ENCODE measurements around the gene MTOR.
"Not testable (repeated sequence)": the region's sequence is repeated elsewhere in the genome, so short reads cannot be mapped to it uniquely, and the experiment has no call there.

Gene MTOR

DNA sequence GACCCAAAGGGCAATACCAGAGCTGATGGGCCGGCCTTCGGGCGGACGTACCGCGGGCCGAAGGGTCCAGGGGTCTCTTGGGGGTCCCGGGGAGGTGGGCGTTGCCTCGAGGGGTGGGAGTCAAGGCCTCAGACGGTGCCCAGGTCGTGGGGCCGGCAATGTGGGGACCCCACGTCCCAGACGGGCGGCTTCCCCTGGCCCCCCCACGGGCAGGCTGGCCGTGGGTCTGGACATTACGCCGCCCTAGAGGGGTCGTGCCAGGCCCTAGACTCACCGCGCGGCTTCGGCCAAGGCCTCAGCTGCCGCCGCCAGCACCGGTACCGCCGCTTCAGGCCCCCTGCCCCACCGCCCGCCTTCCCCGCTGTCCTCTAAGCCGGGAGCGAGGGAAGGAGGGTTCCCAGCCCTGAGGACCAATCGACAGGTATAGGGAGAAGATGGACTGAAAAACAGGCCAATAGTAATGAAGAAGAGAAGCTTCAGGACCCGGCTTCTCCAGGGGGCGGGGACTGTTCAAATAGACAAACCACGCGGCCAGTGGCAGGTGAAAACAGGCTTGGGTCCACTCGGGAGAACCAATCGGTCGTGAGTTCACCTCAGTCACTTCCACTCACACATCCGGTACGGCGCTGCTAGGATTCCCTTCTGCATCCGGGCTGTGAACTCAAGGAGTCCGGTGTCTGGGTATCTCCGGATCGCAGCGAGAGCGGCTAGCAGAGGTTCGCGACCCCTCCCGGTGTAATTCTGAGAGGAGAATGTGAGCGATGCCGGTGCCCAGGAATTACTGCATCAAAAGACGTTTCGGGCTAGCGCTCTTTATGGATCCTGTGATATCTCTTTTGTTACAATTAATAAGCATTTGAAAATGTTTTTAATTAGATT lies at the start of gene MTOR:
Gene MTOR (minus strand): TSS at position 381 of the 879 bp plus-strand sequence. CDS start 3,142 bp downstream, outside the sequence.
- H3K27me3 Mint-ChIP-seq = no peaks in the 10 kb centered on the region
- no peaks in the 10 kb centered on the region for H3K9me3 Mint-ChIP-seq
- H3K27ac Mint-ChIP-seq = peak within 1 kb of the TSS; percentile 94
- peak; percentile 93 for DNase-seq
- H3K4me3 Mint-ChIP-seq = peak within 1 kb of the TSS; percentile 95
- peaks cover 21% of the 10 kb centered on the region for H3K4me1 Mint-ChIP-seq (ENCODE audit: low read depth)
- peaks cover 37% of the 10 kb centered on the region for H3K36me3 Mint-ChIP-seq (ENCODE audit: low read depth)

DNA sequence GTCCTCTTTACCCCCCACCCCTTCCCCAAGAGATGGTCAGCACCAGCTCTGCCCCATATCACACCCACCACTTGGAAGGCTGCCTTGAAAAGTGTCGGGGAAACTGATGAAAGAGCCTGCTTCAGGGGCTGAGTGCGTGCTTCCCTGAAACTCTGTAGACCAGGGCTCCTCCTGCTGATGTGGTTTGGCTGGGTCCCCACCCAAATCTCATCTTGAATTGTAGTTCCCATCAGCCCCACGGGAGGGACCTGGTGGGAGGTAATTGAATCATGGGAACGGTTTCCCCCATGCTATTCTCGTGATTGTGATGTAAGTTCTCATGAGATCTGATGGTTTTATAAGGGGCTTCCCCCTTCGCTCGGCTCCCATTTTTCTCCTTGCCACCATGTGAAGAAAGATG lies 47.0 kb upstream of the MTOR start:
- Mint-ChIP-seq H3K36me3 (ENCODE audit: low read depth) (no peaks in the 10 kb centered on the region), H3K4me1 (ENCODE audit: low read depth) (peaks cover 11% of the 10 kb centered on the region), H3K9me3 (no peaks in the 10 kb centered on the region), H3K4me3 (no peak overlapping the region), H3K27me3 (no peaks in the 10 kb centered on the region), H3K27ac (no peak overlapping the region)
- no peak for DNase-seq

DNA sequence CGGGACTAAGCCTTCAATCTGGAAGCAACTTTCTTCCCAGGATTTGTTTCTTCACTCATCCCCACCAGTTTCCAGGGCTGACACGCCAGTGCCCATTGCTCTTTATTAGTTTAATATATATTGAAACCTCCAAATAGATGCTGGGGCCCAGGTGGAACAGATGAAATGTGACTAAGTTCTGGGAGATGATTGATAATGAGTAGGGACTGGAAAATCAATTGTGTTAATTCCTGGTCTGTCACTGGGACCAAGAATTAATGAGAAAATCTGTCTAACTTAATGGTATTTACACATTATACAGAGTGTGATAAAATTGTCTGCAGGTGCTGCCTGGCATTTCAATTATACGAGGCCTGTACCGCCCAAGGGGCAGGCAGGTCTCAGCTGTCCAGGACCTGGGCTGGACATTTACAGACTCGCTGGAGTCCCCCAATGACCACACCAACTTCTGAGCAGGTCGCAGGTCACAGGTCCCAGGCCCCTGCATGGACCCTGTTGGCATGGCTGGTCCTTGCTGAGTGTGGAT lies 46.4 kb upstream of the MTOR start:
- no peaks in the 10 kb centered on the region for H3K36me3 Mint-ChIP-seq (ENCODE audit: low read depth)
- H3K27ac Mint-ChIP-seq = no peak overlapping the region
- H3K4me3 Mint-ChIP-seq = no peak overlapping the region
- H3K27me3 Mint-ChIP-seq = no peaks in the 10 kb centered on the region
- H3K9me3 Mint-ChIP-seq = no peaks in the 10 kb centered on the region
- H3K4me1 Mint-ChIP-seq (ENCODE audit: low read depth) = peaks cover 11% of the 10 kb centered on the region
- no peak for DNase-seq

DNA sequence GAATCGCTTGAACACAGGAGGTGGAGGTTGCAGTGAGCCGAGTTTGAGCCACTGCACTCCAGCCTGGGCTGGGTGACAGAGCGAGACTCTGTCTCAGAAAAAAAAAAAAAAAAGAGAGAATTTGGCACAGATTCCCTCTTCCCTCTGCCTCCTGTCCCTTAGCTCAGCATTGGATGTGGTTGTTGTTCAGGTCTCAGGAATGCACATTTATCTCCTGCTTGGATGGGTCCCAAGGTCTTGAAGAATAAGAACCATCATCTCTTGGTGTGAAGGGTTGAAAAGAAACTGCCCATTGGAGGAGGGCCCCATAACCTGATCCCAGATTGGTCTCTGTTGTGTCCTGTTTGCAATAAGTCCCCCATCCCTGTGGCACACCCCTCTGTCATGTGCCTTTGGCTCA lies 45.5 kb upstream of the MTOR start:
- H3K4me3 Mint-ChIP-seq = no peak overlapping the region
- no peaks in the 10 kb centered on the region for H3K27me3 Mint-ChIP-seq
- no peaks in the 10 kb centered on the region for H3K36me3 Mint-ChIP-seq (ENCODE audit: low read depth)
- peaks cover 11% of the 10 kb centered on the region for H3K4me1 Mint-ChIP-seq (ENCODE audit: low read depth)
- no peak overlapping the region for H3K27ac Mint-ChIP-seq
- H3K9me3 Mint-ChIP-seq = no peaks in the 10 kb centered on the region
- DNase-seq = no peak

DNA sequence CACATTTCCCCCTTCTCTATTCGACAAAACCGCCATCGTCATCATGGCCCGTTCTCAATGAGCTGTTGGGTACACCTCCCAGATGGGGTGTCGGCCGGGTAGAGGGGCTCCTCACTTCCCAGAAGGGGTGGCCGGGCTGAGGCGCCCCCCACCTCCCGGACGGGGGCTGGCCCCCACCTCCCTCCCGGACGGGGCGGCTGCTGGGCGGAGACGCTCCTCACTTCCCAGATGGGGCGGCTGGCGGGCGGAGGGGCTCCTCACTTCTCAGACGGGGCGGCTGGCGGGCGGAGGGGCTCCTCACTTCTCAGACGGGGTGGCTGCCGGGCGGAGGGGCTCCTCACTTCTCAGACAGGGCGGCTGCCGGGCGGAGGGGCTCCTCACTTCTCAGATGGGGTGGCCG lies 43.2 kb upstream of the MTOR start:
- H3K27me3 Mint-ChIP-seq; DNase-seq; H3K4me3 Mint-ChIP-seq; H3K4me1 Mint-ChIP-seq (ENCODE audit: low read depth); H3K36me3 Mint-ChIP-seq (ENCODE audit: low read depth); H3K9me3 Mint-ChIP-seq; H3K27ac Mint-ChIP-seq: not testable (repeated sequence)

DNA sequence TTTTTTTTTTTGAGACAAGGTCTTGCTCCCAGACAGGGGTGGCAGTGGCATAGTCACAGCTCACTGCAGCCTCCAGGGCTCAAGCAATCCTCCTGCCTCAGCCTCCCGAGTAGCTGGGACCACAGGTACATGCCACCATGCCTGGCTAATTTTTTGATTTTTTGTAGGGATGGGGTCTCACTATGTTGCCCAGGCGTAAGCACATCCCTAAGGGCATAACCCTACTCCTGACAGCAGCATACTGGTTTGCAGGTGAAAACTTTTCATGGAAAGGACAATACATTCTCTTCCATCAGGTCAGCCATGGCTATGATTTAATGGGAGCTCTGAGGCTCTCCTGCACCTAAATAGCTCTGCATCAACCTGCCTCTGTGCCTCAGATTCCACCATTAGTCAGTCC lies 40.0 kb upstream of the MTOR start:
- Mint-ChIP-seq H3K4me1 (ENCODE audit: low read depth) (peaks cover 14% of the 10 kb centered on the region), H3K36me3 (ENCODE audit: low read depth) (peaks cover 7% of the 10 kb centered on the region), H3K4me3 (no peak overlapping the region), H3K27ac (no peak overlapping the region), H3K27me3 (no peaks in the 10 kb centered on the region), H3K9me3 (no peaks in the 10 kb centered on the region)
- no peak for DNase-seq

DNA sequence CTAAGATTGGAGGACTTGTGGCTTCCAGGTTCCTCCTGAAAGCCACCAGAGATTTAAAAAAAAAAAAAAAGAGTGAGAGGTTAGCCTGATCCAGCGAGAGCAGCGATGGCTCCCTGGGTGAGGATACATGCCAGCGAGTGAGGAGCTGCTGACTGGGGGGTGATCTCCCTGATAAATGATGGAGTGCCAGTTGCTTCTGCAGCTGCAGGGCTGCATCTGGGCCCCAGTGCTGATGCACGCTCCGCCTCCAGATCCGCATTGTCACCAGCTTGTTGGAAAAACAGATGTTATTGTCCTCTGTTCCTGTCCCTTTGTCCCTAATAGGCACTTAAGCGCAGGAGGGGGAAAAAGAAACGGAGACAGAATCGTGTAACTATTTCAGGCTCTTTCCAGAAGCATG lies 39.2 kb upstream of the MTOR start:
- H3K9me3 Mint-ChIP-seq = no peaks in the 10 kb centered on the region

DNA sequence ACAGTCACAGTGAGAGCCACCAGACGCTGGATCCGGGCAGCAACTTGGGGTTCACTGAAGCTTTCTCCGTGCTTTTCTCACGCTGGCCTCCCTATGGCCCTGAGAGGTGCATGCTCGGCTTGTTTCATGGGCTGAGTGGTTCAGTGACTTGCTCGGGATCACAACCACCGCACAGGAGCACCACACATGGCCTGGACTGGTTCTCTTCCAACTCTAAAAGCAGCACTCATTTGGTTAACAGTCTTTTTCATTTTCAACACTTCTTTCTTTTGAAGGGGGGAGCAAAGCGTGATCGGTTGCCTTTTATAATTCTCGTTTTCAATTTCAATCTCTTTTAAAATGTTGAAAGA lies 36.8 kb upstream of the MTOR start:
- peaks cover 35% of the 10 kb centered on the region for H3K36me3 Mint-ChIP-seq (ENCODE audit: low read depth)
- H3K4me1 Mint-ChIP-seq (ENCODE audit: low read depth) = peaks cover 42% of the 10 kb centered on the region
- H3K4me3 Mint-ChIP-seq = no peak overlapping the region
- no peaks in the 10 kb centered on the region for H3K27me3 Mint-ChIP-seq
- H3K27ac Mint-ChIP-seq = peak overlapping the region; percentile 88
- no peak for DNase-seq
- no peaks in the 10 kb centered on the region for H3K9me3 Mint-ChIP-seq

More for the DNA sequence above, 39.2 kb upstream of the MTOR start:
- Mint-ChIP-seq H3K4me1 (ENCODE audit: low read depth) (peaks cover 22% of the 10 kb centered on the region), H3K4me3 (no peak overlapping the region), H3K36me3 (ENCODE audit: low read depth) (peaks cover 13% of the 10 kb centered on the region), H3K27ac (no peak overlapping the region), H3K27me3 (no peaks in the 10 kb centered on the region)
- DNase-seq = no peak

DNA sequence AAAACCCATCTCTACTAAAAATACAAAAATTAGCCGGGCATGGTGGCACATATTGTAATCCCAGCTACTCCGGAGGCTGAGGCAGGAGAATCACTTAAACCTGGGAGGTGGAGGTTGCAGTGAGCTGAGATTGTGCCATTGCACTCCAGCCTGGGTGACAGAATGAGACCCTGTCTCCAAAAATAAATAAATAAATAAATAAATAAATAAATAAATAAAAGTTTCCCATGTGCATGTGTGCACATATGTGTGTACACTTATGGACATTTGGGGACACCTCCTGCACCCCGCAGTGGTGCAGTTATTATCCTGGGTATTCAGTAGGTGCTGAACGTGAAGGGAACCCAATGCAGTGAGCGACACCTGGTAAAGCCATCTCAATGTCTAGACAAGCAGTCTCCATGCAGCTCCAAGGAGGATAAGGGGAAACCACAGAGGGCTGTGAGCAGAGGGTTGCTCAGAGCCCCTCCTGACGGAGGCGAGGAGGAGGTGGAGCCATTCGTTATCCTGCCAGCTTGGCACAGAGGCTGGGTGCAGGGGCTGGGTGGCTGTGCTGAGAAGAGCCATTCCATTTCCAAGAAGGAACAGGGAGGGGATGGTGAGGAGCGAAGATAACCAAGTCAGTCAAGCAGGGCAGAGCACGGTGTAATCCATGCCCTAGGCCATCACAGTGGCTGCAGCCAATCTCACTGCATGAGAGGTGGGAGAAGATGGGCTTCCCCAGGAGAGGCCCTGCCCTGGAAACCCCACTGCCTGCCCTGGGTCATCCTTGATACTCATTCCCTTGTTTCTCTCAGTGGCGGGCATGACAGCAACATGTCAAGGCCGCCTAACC lies 36.3 kb upstream of the MTOR start:
- H3K4me1 Mint-ChIP-seq (ENCODE audit: low read depth) = peaks cover 45% of the 10 kb centered on the region
- H3K27me3 Mint-ChIP-seq = no peaks in the 10 kb centered on the region
- H3K9me3 Mint-ChIP-seq = no peaks in the 10 kb centered on the region
- no peak for DNase-seq
- H3K27ac Mint-ChIP-seq = peak overlapping the region; percentile 88
- no peak overlapping the region for H3K4me3 Mint-ChIP-seq
- H3K36me3 Mint-ChIP-seq (ENCODE audit: low read depth) = peaks cover 40% of the 10 kb centered on the region

DNA sequence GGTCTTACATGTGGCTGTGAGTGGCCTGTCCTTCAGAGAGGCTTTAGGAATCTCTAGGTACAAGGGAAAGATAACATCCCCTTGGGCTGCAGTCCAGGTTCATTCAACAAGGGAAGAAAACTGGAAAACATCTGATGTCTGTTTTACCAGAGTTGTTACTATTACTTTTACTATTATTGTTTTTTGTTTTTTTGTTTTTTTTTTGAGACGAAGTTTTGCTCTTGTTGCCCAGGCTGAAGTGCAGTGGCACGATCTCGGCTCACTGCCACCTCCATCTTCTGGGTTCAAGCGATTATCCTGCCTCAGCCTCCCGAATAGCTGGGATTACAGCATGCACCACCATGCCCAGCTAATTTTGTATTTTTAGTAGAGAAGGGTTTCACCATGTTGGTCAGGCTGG lies 35.4 kb upstream of the MTOR start:
- peak overlapping the region; percentile 61 for H3K27ac Mint-ChIP-seq
- not testable (repeated sequence) for H3K4me3 Mint-ChIP-seq, DNase-seq, H3K27me3 Mint-ChIP-seq, H3K9me3 Mint-ChIP-seq
- peaks cover 50% of the 10 kb centered on the region for H3K4me1 Mint-ChIP-seq (ENCODE audit: low read depth)
- H3K36me3 Mint-ChIP-seq (ENCODE audit: low read depth) = peaks cover 48% of the 10 kb centered on the region

DNA sequence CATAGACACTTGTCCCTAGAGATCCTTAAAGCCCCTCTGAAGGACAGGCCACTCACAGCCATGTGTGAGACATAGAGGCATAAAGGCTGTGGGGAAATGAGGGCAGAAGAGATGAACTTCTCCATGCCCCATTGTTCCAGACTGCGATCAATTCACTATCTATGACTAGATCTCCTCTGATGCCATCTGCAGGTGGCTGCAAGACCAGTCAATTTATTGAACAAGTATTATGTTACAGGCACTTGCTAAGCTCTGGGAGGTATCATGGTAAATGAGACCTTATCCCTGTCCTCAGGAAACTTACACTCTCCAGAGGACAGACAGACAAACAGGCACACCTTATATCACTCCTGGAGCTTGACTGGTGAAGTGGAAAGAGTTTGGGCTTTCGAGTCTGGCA lies 33.6 kb upstream of the MTOR start:
- Mint-ChIP-seq H3K36me3 (ENCODE audit: low read depth) (peaks cover 66% of the 10 kb centered on the region), H3K4me1 (ENCODE audit: low read depth) (peaks cover 68% of the 10 kb centered on the region), H3K27me3 (no peaks in the 10 kb centered on the region), H3K4me3 (no peak overlapping the region), H3K27ac (peak overlapping the region; percentile 87), H3K9me3 (no peaks in the 10 kb centered on the region)
- no peak for DNase-seq

DNA sequence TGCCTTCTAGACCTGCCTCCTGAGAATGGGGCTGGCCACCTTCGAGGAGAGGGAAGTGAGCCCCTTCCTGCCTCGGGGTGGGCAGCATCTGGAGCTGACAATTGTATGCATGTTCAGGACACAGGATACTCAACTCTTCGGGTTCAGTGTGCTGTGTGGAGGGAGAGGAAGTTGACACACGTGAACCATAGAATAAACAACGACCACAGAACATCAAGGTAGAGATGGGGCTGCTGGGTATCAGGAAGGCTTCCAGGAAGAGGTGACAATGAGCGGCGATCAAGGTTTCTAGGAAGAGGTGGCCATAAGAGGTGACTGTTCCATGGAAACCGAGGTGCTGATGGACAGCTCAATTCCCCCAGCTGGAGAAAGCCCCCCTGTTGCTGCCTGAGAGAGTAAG lies 32.6 kb upstream of the MTOR start:
- Mint-ChIP-seq H3K4me1 (ENCODE audit: low read depth) (peaks cover 76% of the 10 kb centered on the region), H3K4me3 (no peak overlapping the region), H3K27me3 (no peaks in the 10 kb centered on the region), H3K27ac (peak overlapping the region; percentile 87), H3K36me3 (ENCODE audit: low read depth) (peaks cover 75% of the 10 kb centered on the region), H3K9me3 (no peaks in the 10 kb centered on the region)
- no peak for DNase-seq

DNA sequence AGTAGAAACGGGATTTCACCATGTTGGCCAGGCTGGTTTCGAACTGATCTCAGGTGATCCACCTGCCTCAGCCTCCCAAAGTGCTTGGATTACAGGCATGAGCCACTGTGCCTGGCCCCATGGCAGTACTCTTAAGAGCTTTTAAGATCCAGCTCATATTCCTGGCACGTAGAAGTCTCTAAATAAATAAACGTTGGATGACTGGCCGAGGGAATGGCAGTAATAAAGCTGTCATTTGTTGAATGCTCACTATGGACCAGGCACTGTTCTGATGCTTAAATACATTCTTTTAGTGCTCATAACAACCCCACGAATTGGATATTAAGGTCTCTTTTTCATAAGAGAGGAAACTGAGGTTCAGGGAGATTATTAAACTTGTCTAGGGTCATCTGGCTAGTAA lies 31.5 kb upstream of the MTOR start:
- H3K27ac Mint-ChIP-seq = no peak overlapping the region
- H3K4me3 Mint-ChIP-seq = no peak overlapping the region
- DNase-seq = no peak
- H3K36me3 Mint-ChIP-seq (ENCODE audit: low read depth) = peaks cover 83% of the 10 kb centered on the region
- H3K27me3 Mint-ChIP-seq = no peaks in the 10 kb centered on the region
- H3K4me1 Mint-ChIP-seq (ENCODE audit: low read depth) = peaks cover 73% of the 10 kb centered on the region
- H3K9me3 Mint-ChIP-seq = no peaks in the 10 kb centered on the region

DNA sequence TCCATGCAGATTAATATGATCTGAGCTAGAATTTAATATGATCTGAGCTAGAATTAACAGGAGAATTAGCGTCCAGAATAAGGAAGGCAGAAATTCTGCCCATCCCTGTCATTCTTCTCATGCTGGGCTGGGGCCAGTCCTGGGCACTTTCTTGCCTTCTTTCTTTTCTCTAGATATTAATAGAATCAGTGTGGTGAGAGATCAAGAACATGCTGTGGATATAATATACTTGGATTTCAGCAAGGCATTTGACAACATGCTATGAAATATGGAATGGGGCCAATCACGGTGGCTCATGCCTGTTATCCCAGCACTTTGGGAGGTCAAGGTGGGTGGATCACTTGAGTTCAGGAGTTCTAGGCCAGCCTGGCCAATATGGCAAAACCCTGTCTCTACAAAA lies 28.7 kb upstream of the MTOR start:
- Mint-ChIP-seq H3K4me3 (no peak overlapping the region), H3K27me3 (no peaks in the 10 kb centered on the region), H3K36me3 (ENCODE audit: low read depth) (peaks cover 92% of the 10 kb centered on the region), H3K9me3 (no peaks in the 10 kb centered on the region), H3K27ac (peak overlapping the region; percentile 59), H3K4me1 (ENCODE audit: low read depth) (peaks cover 75% of the 10 kb centered on the region)
- no peak for DNase-seq

DNA sequence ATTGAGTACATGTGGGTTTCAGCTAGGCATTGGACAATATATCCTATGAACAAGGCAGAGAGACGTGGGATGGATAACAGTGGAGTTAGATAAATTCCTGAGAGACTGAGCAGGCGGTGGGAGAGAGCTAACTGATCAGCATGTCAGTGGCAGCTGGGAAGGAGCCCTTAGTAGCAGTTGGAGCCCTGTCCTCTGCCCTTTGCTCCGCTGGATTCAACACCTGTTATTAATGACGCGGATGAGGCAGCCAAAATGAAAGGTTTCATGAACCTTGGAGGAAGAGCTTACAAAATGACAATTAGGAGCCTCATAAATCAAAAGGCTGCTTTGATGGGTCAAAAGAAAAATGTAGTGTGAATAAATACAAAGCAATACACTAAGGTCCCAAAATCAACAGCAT lies 26.7 kb upstream of the MTOR start:
- no peaks in the 10 kb centered on the region for H3K27me3 Mint-ChIP-seq
- no peak for DNase-seq
- H3K4me3 Mint-ChIP-seq = no peak overlapping the region
- peaks cover 76% of the 10 kb centered on the region for H3K4me1 Mint-ChIP-seq (ENCODE audit: low read depth)
- no peaks in the 10 kb centered on the region for H3K9me3 Mint-ChIP-seq
- H3K27ac Mint-ChIP-seq = peak overlapping the region; percentile 19
- peaks cover 92% of the 10 kb centered on the region for H3K36me3 Mint-ChIP-seq (ENCODE audit: low read depth)
